GM18526 (cell line): ENCODE measurements around the gene PTTG1.
A peak's percentile ranks its signal among the peaks of the same experiment; 100 is the strongest.

ENCODE experiments used
- POLR2A ChIP-seq: IDR thresholded peaks from 3 replicates; pipeline ENCODE4 v1.6.1; 2011; ENCODE audit not compliant: insufficient read length; ENCODE audit errors: extremely low read depth

PTTG1 gene

DNA sequence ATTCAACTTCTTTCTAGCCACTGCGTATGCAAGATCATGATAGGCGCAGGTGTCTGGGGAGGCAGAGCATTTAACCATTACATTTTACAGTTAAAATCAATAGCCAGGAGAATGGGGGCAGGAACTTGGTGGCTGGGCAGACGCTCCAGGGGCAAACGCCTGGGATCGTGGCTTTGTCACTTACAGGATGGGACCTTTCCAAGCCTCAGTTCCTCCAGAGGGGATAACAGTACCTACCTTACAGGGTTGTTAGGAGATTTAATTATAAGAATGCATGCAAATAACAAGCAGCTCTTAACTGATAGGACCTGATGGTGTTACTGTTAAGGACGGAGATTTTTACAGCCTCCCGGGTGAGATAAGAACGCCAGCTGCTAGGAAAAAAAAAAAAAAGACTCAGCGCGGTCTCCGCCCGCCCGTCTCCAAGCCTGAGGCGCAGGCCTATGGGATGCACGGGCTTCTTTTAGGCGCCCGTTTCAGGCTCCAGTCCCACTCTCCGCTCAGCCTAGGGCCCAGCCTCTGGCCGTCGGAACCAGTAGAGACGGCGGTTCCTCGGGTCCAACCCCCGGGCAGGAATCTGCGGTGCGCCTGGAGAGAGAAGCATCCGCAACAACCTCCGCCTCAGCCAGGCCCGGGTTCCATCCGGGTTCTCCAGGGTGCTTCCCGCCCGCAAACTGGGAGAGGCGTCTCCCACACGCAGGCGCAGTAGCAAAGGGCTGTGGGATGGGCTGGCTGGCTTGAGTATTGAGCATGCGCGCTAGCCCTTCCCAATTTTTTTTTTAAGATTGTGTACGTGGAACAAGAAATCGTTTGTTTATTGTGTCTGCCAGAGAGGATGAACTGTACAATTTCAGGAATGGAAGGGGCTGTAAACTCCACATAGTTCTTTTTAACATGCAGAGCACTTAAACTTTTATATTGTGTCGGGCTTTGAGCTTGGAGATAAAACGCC is 22.0 kb upstream of the PTTG1 start, which contains the start of gene FAM200C:
TSS of gene FAM200C (minus strand) at position 653 of the 952 bp plus-strand sequence. CDS start 4,564 bp downstream, outside the sequence.
- peak; percentile 82 for TF ChIP-seq POLR2A

- TF ChIP-seq POLR2A: peak; percentile 55
Observed at GRCh38 chr5:160418561-160419457, 2.8 kb upstream of the PTTG1 start, which contains the start of gene SLU7. TSS of gene SLU7 (minus strand) at chr5:160419081. CDS start at chr5:160415294, 3,787 bp downstream.

DNA sequence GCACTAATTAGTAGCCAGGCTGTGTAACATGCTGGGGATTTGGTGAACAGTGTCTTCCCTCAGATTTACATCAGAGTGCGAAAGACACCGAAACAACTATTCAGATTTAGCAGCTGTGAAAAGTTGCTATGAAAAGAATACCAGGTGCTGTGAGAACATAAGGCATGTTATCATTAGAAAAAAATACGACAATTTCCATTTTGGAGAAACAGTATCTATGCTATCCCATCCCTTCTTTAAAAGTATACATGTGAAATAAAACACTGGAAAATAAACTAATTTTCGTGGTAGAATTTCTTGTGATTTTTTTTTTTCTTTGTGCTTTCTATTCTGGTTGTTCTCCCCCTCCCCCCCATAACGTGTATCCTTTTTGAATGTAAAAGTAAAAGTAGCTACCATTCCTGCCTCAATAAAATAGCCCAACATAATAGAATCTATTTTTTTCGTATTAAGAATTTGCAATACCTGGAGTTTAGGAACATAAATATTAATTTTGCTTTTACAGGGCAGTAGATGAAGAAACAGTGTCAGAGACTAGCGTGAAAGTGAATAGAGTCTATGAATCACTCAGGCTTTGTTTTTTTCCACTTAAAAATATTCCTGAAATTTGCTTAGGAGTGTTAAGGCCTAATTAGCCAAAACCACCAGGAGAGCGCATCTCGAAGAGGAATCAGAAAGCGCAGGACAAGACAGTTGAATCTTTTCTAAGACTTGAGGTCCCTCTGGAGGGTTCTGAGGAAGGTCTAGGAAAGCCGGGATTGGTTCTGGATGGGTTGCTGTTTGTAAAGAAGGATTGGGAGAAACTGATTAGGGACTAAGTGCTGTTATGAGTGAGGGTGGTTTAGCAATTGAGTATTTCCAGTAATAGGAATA is 2.0 kb upstream of the PTTG1 start:
- TF ChIP-seq POLR2A: no peak

DNA sequence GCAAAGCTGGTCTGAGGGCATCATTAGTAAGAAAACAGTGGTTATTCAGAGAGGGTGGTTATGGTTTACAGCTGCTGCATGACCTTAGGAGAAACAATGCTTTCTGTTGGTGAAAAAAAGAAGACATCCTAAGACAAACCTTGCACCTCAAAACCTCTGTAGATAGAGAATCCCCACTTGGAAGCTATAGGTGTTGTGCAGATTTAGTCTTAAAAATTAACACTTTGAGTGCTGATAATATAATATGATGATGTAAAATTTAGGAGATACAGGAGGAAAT is 1.4 kb upstream of the PTTG1 start:
- no peak for TF ChIP-seq POLR2A

DNA sequence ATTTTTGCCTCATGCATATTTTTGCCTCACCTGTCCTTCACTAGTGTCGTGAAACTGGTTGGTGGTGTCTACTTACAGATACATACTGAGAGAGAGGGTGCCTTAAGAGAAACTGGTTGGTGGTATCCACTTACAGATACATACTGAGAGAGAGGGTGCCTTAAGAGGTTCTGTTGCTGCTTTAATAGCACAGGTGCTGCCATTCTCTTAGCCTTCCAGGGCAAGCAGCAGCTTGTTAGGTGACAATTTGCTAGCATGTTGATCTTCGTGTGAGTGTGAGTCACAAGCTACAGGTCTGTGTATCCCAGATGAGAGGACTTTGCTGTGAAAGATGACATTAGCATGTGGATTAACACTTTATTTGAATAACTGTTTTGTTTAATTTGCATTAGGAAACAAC is 1.4 kb downstream of the PTTG1 start:
- TF ChIP-seq POLR2A: no peak

GRCh38 chr5:160427607-160428006 is 6.0 kb downstream of the PTTG1 start:
- no peak for TF ChIP-seq POLR2A

DNA sequence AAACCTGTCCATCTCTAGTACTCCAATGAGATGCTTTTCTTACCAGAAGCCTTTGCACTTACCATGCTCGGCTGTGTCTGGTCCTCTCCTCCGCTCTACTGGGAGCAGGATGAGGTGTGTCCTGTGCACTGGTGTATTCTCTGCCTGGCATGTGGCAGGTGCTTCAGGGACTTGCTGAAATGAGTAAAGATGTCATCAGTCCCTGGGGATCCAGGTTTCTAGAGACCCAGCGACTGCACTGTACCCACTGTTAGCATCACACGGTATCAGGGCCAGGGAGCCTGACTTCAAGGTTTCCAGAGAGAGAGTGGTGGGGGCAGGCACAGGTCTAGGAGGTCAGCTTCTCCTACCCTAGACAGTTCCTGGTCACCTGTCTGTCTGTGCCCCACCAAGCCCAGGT is 10.5 kb downstream of the PTTG1 start:
- TF ChIP-seq POLR2A: no peak

GRCh38 chr5:160432787-160433186 is 11.1 kb downstream of the PTTG1 start:
- no peak for TF ChIP-seq POLR2A

- no peak for TF ChIP-seq POLR2A
Observed at GRCh38 chr5:160434022-160434531, 12.4 kb downstream of the PTTG1 start.

DNA sequence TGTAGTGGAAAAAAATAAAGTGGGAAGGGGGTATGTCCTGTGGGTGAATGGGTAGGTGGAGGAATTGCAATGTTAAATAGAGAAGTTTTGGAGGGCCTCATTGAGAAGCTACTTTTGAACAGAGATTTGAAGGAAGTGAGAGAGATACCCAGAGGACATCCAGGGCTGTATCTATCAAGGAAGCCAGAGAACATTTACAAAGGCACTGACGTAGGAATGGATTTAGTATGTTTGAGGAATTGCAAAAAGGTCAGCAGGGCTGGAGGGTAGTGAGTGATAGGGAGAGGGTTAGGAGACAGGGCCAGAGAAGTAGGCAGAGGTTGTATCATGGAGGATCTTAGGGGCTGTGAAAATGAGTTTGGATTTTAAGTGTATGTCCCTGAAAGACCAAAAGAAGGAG is 13.9 kb downstream of the PTTG1 start:
- TF ChIP-seq POLR2A: no peak

DNA sequence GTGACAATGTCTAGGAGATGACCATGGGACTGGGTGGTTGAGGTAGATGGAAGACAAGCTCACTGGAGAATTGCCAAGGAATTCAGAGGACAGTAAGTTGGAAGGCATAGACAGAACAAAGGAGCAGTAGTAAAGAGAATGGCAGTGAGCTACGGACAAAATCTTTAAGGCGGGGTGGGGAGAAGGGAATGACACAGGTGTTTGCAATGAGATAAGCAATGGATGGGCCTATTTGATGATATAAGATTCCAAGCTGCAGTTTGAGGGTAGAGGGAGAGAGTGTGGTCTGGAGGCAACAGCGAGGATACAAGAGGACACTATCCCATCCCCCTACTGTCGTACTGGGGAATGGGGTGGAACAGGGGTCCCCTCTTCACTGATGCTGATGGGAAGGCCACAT is 14.4 kb downstream of the PTTG1 start:
- TF ChIP-seq POLR2A: no peak

GRCh38 chr5:160437271-160437670 is 15.6 kb downstream of the PTTG1 start:
- TF ChIP-seq POLR2A: no peak

DNA sequence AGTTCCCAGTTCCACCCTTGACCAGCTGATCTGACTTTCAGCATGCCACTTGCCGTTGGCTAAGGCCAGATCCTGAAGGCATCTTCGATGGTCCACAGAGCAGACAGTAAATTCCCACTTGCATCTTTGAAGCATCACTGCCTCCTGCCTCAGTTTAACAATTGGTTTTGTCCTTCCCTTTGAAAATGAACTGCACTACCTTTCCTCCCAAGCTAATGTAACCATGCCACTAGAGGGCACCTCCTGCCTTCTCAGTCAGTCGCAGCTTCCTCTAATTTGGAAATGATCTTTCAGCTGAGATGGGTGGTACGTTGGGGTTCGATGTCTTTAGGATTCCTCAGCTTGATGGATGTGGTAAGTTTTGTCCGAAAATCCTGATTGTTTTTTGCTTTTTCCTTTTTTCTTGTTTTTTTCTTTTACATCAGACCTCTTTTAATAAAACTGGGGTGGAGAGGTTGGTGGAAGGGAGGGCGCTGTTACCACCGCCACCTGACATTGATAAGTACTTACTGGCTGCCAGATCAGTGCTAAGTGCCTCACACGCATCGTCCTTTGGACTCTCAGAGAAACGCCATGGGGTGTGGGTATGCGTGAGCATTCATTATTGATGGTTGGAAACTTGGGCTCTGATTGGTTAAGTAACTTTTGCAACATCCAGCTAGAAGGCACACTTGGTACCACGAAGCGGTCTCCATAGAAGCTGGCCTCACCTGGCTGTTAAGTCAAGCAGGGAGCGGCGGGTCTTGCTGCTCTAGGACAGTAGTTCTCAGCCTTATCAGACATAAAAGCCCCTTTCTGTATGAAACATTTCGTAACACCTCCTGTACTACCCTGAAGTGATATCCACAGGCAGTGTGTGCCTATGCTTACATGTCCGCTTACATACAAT is 16.9 kb downstream of the PTTG1 start:
- no peak for TF ChIP-seq POLR2A

DNA sequence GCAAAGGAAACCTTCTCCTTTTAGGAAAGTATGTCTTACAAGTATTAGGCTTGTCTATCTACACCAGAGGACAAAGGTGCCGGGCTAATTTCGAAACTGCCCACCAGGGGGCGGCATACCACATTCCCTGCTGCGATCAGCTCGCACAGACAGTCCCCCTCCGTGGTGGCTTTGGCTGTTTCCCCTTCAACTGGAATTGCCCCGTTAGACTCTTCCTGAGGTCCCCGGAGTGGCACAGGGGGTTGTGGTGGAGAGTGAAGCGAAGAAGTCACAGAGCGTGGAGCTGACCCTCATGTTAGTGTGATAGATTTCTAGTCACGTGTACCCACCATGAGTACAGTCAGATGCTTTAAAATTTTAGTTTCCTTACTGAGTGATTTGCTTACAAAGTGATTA is 17.5 kb downstream of the PTTG1 start:
- TF ChIP-seq POLR2A: peak; percentile 36
